ENCODE data around the gene ETV1. TPM values are rescaled to one million over a fixed set of nuclear protein-coding genes. Genes with fewer than 3 reads are reported as not detected.

Gene ETV1
- 68.5 and 71.8 TPM in 2 replicates for total RNA-seq (2021)
- long read RNA-seq, full-length matches to known transcripts: 34 of 97 reads
- long read RNA-seq, partial matches to known transcripts: 48 of 97 reads
- long read RNA-seq, other reads (novel, unspliced or antisense): 15 of 97 reads

GRCh38 chr7:13989126-13989948 is at the start of gene ETV1:
Gene ETV1, minus strand, starts transcription at chr7:13989666. Its CDS starts 614 bp downstream, at chr7:13989052.
- Histone ChIP-seq H2AFZ (ENCODE audit: low read length) (no peak within 1 kb of the TSS), H3K56ac (ENCODE audit: insufficient read length, low read depth, low read length) (no peak within 1 kb of the TSS), H4K91ac (ENCODE audit: insufficient read length, low read depth, low read length) (no peak within 1 kb of the TSS), H4K8ac (replicated peaks; ENCODE audit: insufficient read length, low read depth, low read length) (peak within 1 kb of the TSS; percentile 21), H2BK12ac (ENCODE audit: insufficient read length, low read depth, low read length) (no peak within 1 kb of the TSS), H3K79me2 (ENCODE audit: insufficient read depth, low read length) (no peaks in the 10 kb centered on the region; the same call in 1 of the 2 replicates), H3K27ac (ENCODE audit: insufficient read length, low read depth, low read length) (peak within 1 kb of the TSS; percentile 93), H2BK120ac (ENCODE audit: low read depth, low read length, poor library complexity, severe bottlenecking) (no peak within 1 kb of the TSS), H2BK15ac (ENCODE audit: low read depth, low read length) (no peak within 1 kb of the TSS), H2BK5ac (ENCODE audit: insufficient read length, low read length) (no peak within 1 kb of the TSS), H3K18ac (ENCODE audit: insufficient read length, low read depth, low read length) (peak within 1 kb of the TSS; percentile 81), H3K4ac (ENCODE audit: low read depth, low read length) (no peak within 1 kb of the TSS), H3T11ph (ENCODE audit: low read length) (no peak within 1 kb of the TSS), H3K23me2 (ENCODE audit: insufficient read length, low read depth, low read length, poor library complexity, severe bottlenecking) (peaks cover 19% of the 10 kb centered on the region), H2AK5ac (ENCODE audit: insufficient read length, low read length) (no peak within 1 kb of the TSS), H3K9ac (ENCODE audit: extremely low read depth, insufficient read length, low read length) (peak within 1 kb of the TSS; percentile 88), H4K5ac (ENCODE audit: insufficient read length, low read depth, low read length) (peak within 1 kb of the TSS; percentile 48), H3K79me1 (ENCODE audit: insufficient read depth, low read depth, low read length, poor library complexity, severe bottlenecking) (no peaks in the 10 kb centered on the region), H3K23ac (ENCODE audit: insufficient read length, low read depth, low read length) (no peak within 1 kb of the TSS), H3K14ac (ENCODE audit: insufficient read depth, low read length) (peak within 1 kb of the TSS; percentile 80), H3K4me2 (ENCODE audit: insufficient read depth, insufficient read length, low read length) (peak within 1 kb of the TSS; percentile 93), H3K27me3 (ENCODE audit: insufficient read depth, low read length) (no peaks in the 10 kb centered on the region), H2BK20ac (ENCODE audit: low read depth, low read length, poor library complexity, severe bottlenecking) (no peak within 1 kb of the TSS), H4K20me1 (ENCODE audit: control insufficient read depth, insufficient read depth, insufficient read length) (no peaks in the 10 kb centered on the region), H3K9me3 (ENCODE audit: control insufficient read depth, low read depth, low read length) (no peaks in the 10 kb centered on the region), H3K4me1 (ENCODE audit: insufficient read depth, low read length) (no peaks in the 10 kb centered on the region; the same call in 1 of the 2 replicates)
- TF ChIP-seq CTCF (conservative IDR thresholded peaks at IDR 0.05): peak; percentile 56
- DNase-seq: peak; percentile 96
- Mint-ChIP-seq H3K27ac (no peak within 1 kb of the TSS), H3K9me3 (no peaks in the 10 kb centered on the region), H3K36me3 (ENCODE audit: insufficient read depth in 1 of 3, low read depth in 3 of 3) (peaks cover 0 to 2% (median 0%) of the 10 kb centered on the region in 3 experiments; a peak in 1 of 7 replicates), H3K4me1 (peaks cover 26 to 32% of the 10 kb centered on the region in 2 experiments), H3K4me3 (no peak within 1 kb of the TSS), H3K27me3 (ENCODE audit: low read depth) (no peaks in the 10 kb centered on the region)
- no CpG with 5 or more reads among the region's 38 CpGs for WGBS (ENCODE audit: extremely low coverage, insufficient read length, low lambda C conversion rate)
